RWPE2 (cell line): ENCODE measurements around the gene FIG4.
"Not testable (repeated sequence)": the region's sequence is repeated elsewhere in the genome, so short reads cannot be mapped to it uniquely, and the experiment has no call there.

Experiments used
- ATAC-seq: fragments of 200-7000 bp; cut with Tn5 transposase; 3 replicates; pipeline ENCODE4 v1.9.1; 2021; ENCODE audit warnings: low read depth
- DNase-seq: peaks from one replicate; pipeline ENCODE4 v3.0.0-alpha.2; 2020; ENCODE audit warnings: low spot score
- H3K27ac ChIP-seq: fragments of 450-650 bp; 2 replicates; pipeline ENCODE4 v1.5.1; 2017; ENCODE audit warnings: mild to moderate bottlenecking; ENCODE audit not compliant: poor library complexity, severe bottlenecking
- H3K27me3 ChIP-seq: fragments of 250-450 bp; sonication (Bioruptor Pico); 2 replicates; pipeline ENCODE4 v1.5.1; 2021; ENCODE audit warnings: mild to moderate bottlenecking, moderate library complexity; ENCODE audit not compliant: insufficient read depth, poor library complexity, severe bottlenecking
- H3K36me3 ChIP-seq: fragments of 250-450 bp; sonication (Bioruptor Pico); 2 replicates; pipeline ENCODE4 v1.5.1; 2020; ENCODE audit warnings: low read depth, mild to moderate bottlenecking, moderate library complexity
- H3K4me1 ChIP-seq: fragments of 250-450 bp; sonication (Bioruptor Pico); 2 replicates; pipeline ENCODE4 v1.5.1; 2021; ENCODE audit warnings: mild to moderate bottlenecking, moderate library complexity; ENCODE audit not compliant: insufficient read depth, poor library complexity, severe bottlenecking
- H3K4me3 ChIP-seq: fragments of 250-450 bp; sonication (Bioruptor Pico); 2 replicates; pipeline ENCODE4 v1.5.1; 2021; ENCODE audit warnings: mild to moderate bottlenecking, moderate library complexity; ENCODE audit not compliant: severe bottlenecking
- H3K9me3 ChIP-seq: fragments of 250-450 bp; sonication (Bioruptor Pico); 2 replicates; pipeline ENCODE4 v1.5.1; 2021; ENCODE audit warnings: mild to moderate bottlenecking, moderate library complexity; ENCODE audit not compliant: severe bottlenecking
- TF ChIP-seq, protein P1 (sequence below): fragments of 450-650 bp; IDR thresholded peaks from one replicate; pipeline ENCODE4 v1.5.1; 2017; ENCODE audit warnings: mild to moderate bottlenecking, moderate library complexity; ENCODE audit not compliant: poor library complexity, severe bottlenecking

FIG4 gene

GRCh38 chr6:109718991-109719390 lies 27.9 kb downstream of the FIG4 start:
- TF ChIP-seq, protein P1, sequence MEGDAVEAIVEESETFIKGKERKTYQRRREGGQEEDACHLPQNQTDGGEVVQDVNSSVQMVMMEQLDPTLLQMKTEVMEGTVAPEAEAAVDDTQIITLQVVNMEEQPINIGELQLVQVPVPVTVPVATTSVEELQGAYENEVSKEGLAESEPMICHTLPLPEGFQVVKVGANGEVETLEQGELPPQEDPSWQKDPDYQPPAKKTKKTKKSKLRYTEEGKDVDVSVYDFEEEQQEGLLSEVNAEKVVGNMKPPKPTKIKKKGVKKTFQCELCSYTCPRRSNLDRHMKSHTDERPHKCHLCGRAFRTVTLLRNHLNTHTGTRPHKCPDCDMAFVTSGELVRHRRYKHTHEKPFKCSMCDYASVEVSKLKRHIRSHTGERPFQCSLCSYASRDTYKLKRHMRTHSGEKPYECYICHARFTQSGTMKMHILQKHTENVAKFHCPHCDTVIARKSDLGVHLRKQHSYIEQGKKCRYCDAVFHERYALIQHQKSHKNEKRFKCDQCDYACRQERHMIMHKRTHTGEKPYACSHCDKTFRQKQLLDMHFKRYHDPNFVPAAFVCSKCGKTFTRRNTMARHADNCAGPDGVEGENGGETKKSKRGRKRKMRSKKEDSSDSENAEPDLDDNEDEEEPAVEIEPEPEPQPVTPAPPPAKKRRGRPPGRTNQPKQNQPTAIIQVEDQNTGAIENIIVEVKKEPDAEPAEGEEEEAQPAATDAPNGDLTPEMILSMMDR: no peak
- Histone ChIP-seq H3K9me3 (no peaks in the 10 kb centered on the region), H3K4me3 (no peak overlapping the region), H3K36me3 (no peaks in the 10 kb centered on the region), H3K27me3 (no peaks in the 10 kb centered on the region), H3K27ac (no peak overlapping the region), H3K4me1 (no peaks in the 10 kb centered on the region)
- no peak for DNase-seq
- ATAC-seq: no peak

DNA sequence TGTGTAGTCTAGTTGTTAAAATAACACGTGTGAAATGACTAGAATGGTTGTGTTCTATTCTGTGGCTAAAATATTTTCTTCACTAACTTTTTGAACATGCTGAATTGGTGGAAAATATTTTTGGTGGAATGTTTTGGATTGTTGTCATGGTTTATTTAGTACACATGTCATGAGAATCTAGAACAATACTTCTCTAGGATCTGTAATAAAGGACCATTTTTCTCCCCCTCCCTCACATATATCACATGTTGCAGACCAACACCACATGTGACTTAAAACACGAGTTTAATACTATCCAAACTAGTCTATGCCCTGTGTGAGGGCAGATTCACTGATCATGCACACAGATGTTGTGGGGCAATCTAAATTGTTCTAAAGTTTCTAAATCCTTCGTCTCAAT lies 29.2 kb downstream of the FIG4 start:
- H3K4me1 ChIP-seq: no peaks in the 10 kb centered on the region
- DNase-seq: no peak
- ATAC-seq: no peak
- no peak overlapping the region for H3K27ac ChIP-seq
- no peaks in the 10 kb centered on the region for H3K27me3 ChIP-seq
- TF ChIP-seq, protein P1: no peak
- H3K9me3 ChIP-seq: no peaks in the 10 kb centered on the region
- H3K4me3 ChIP-seq: no peak overlapping the region
- H3K36me3 ChIP-seq: no peaks in the 10 kb centered on the region

- TF ChIP-seq, protein P1: no peak
- H3K4me1 ChIP-seq: no peaks in the 10 kb centered on the region
- H3K27ac ChIP-seq: no peak overlapping the region
- H3K36me3 ChIP-seq: no peaks in the 10 kb centered on the region
- H3K9me3 ChIP-seq: no peaks in the 10 kb centered on the region
- DNase-seq (no peak), ATAC-seq (no peak)
- no peak overlapping the region for H3K4me3 ChIP-seq
- H3K27me3 ChIP-seq: no peaks in the 10 kb centered on the region
Observed at GRCh38 chr6:109722011-109722410, 30.9 kb downstream of the FIG4 start.

- TF ChIP-seq, protein P1: no peak
- no peak for DNase-seq
- no peaks in the 10 kb centered on the region for H3K9me3 ChIP-seq
- no peaks in the 10 kb centered on the region for H3K4me1 ChIP-seq
- no peak for ATAC-seq
- no peaks in the 10 kb centered on the region for H3K27me3 ChIP-seq
- no peak overlapping the region for H3K4me3 ChIP-seq
- no peaks in the 10 kb centered on the region for H3K36me3 ChIP-seq
- H3K27ac ChIP-seq: no peak overlapping the region
Observed at GRCh38 chr6:109722564-109723254, 31.6 kb downstream of the FIG4 start.

DNA sequence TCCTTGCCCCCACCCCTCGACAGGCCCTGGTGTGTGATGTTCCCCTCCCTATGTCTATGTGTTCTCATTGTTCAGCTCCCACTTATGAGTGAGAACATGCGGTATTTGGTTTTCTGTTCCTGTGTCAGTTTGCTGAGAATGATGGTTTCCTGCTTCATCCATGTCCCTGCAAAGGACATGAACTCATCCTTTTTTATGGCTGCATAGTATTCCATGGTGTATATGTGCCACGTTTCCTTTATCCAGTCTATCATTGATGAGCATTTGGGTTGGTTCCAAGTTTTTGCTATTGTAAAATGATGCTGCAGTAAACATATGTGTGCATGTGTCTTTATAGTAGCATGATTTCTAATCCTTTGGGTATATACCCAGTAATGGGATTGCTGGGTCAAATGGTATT lies 34.2 kb downstream of the FIG4 start:
- not testable (repeated sequence) for H3K9me3 ChIP-seq, H3K27me3 ChIP-seq, H3K36me3 ChIP-seq, H3K27ac ChIP-seq, DNase-seq, ATAC-seq, H3K4me3 ChIP-seq, H3K4me1 ChIP-seq
